ENCODE measurements around the gene WARS2.

WARS2 gene

GRCh38 chr1:119147661-119148090, 7.2 kb upstream of the WARS2 start:
- H3K4me3 ChIP-seq (ENCODE audit: low read depth, low read length): no peak overlapping the region
- no peak for DNase-seq (ENCODE audit: low read depth)
- TF ChIP-seq CTCF (IDR thresholded peaks at IDR 0.05; ENCODE audit: low read depth, low read length, missing control alignments): no peak

GRCh38 chr1:119146466-119146865, 6.0 kb upstream of the WARS2 start:
- TF ChIP-seq CTCF (IDR thresholded peaks at IDR 0.05; ENCODE audit: low read depth, low read length, missing control alignments): no peak
- no peak for DNase-seq (ENCODE audit: low read depth)
- no peak overlapping the region for H3K4me3 ChIP-seq (ENCODE audit: low read depth, low read length)

GRCh38 chr1:119144813-119145212, 4.4 kb upstream of the WARS2 start:
- TF ChIP-seq CTCF (IDR thresholded peaks at IDR 0.05; ENCODE audit: low read depth, low read length, missing control alignments): no peak
- H3K4me3 ChIP-seq (ENCODE audit: low read depth, low read length): no peak overlapping the region
- DNase-seq (ENCODE audit: low read depth): no peak

- TF ChIP-seq CTCF (IDR thresholded peaks at IDR 0.05; ENCODE audit: low read depth, low read length, missing control alignments): no peak
- no peak overlapping the region for H3K4me3 ChIP-seq (ENCODE audit: low read depth, low read length)
- no peak for DNase-seq (ENCODE audit: low read depth)
These were observed 3.3 kb upstream of the WARS2 start for GRCh38 chr1:119143706-119144105.

- no peak for DNase-seq (ENCODE audit: low read depth)
- no peak overlapping the region; the same call in 1 of the 2 replicates for H3K4me3 ChIP-seq (ENCODE audit: low read depth, low read length)
- no peak for TF ChIP-seq CTCF (IDR thresholded peaks at IDR 0.05; ENCODE audit: low read depth, low read length, missing control alignments)
These were observed 1.2 kb upstream of the WARS2 start for GRCh38 chr1:119141660-119142059.

- peak overlapping the region; percentile 62 for H3K4me3 ChIP-seq (ENCODE audit: low read depth, low read length)
- peak; percentile 38 for TF ChIP-seq CTCF (IDR thresholded peaks at IDR 0.05; ENCODE audit: low read depth, low read length, missing control alignments)
- DNase-seq (ENCODE audit: low read depth): no peak
These were observed 569 bp upstream of the WARS2 start for GRCh38 chr1:119141020-119141424.

GRCh38 chr1:119139857-119140176, 636 bp downstream of the WARS2 start:
- no peak for TF ChIP-seq CTCF (IDR thresholded peaks at IDR 0.05; ENCODE audit: low read depth, low read length, missing control alignments)
- peak overlapping the region; percentile 62 for H3K4me3 ChIP-seq (ENCODE audit: low read depth, low read length)
- DNase-seq (ENCODE audit: low read depth): peak; percentile 15

Data from GM12864 (cell line).